H1 (cell line): ENCODE data around the gene POU6F2. TPM values are rescaled to one million over a fixed set of nuclear protein-coding genes. Genes with fewer than 3 reads are reported as not detected.

Source experiments
- CTCF ChIA-PET: fragments of 300-600 bp; sonication (Branson Sonifier 250); formaldehyde crosslinking; loops from one replicate; lab custom pipeline; 2021; ENCODE audit not compliant: partially characterized antibody; lab: Charles Lee
- POLR2A ChIA-PET: fragments of 300-600 bp; sonication (Branson Sonifier 250); formaldehyde crosslinking; loops from one replicate; lab custom pipeline; 2021; ENCODE audit warnings: inconsistent platforms; ENCODE audit not compliant: partially characterized antibody; lab: Charles Lee
- DNase-seq, 2 experiments: peaks; one replicate each; pipeline versions ENCODE4 v3.0.0 to v3.0.0-alpha.2; 2010 to 2022; ENCODE audit warnings: low spot score in 2 of 2, low read depth in 1 of 2, mixed read lengths in 1 of 2
- FAIRE-seq: peaks from 2 replicates; lab custom pipeline; 2011; peaks lifted over from hg19 to GRCh38; lab: Jason Lieb, UNC
- H2AFZ ChIP-seq: 2 replicates; pipeline ENCODE4 v1.8.1; 2012; ENCODE audit warnings: low read length, inconsistent platforms
- H2AK5ac ChIP-seq: 2 replicates; pipeline ENCODE4 v1.6.1; 2013; ENCODE audit warnings: low read depth, low read length
- H2BK120ac ChIP-seq: replicated peaks from 2 replicates; pipeline ENCODE3; 2013; ENCODE audit warnings: low read depth, low read length, inconsistent platforms
- H2BK12ac ChIP-seq: 2 replicates; pipeline ENCODE4 v1.6.1; 2013; ENCODE audit warnings: low read depth, low read length
- H2BK15ac ChIP-seq: 2 replicates; pipeline ENCODE4 v1.6.1; 2013; ENCODE audit warnings: low read length
- H2BK20ac ChIP-seq: 2 replicates; pipeline ENCODE4 v1.6.1; 2013; ENCODE audit warnings: low read length
- H2BK5ac ChIP-seq: 2 replicates; pipeline ENCODE4 v1.6.1; 2013; ENCODE audit warnings: low read depth, low read length
- H3K14ac ChIP-seq: 2 replicates; pipeline ENCODE4 v1.6.1; 2013; ENCODE audit warnings: inconsistent platforms; ENCODE audit not compliant: insufficient read length
- H3K18ac ChIP-seq: 2 replicates; pipeline ENCODE4 v1.6.1; 2013; ENCODE audit warnings: low read length; ENCODE audit errors: extremely low read depth
- H3K23ac ChIP-seq: 2 replicates; pipeline ENCODE4 v1.6.1; 2013; ENCODE audit warnings: inconsistent platforms; ENCODE audit not compliant: insufficient read length
- H3K23me2 ChIP-seq: 2 replicates; pipeline ENCODE4 v1.6.1; 2013; ENCODE audit warnings: low read depth, low read length
- H3K27ac ChIP-seq: 2 replicates; pipeline ENCODE4 v1.6.1; 2011; ENCODE audit warnings: low read depth, low read length, inconsistent platforms
- H3K27me3 ChIP-seq, 4 experiments: replicated peaks in 1 of 4; 1 replicate in 1 of 4; 2 replicates in 3 of 4; pipeline versions ENCODE4 v1.6.1 to v1.8.1; 2011 to 2013; ENCODE audit warnings: low read length in 3 of 4, mild to moderate bottlenecking in 3 of 4, inconsistent platforms in 2 of 4, mixed read lengths in 2 of 4, moderate library complexity in 1 of 4; ENCODE audit not compliant: control insufficient read depth in 3 of 4, insufficient read depth in 3 of 4; ENCODE audit errors: extremely low read depth in 1 of 4
- H3K36me3 ChIP-seq, 4 experiments: 2 replicates each; pipeline versions ENCODE4 v1.6.1 to v1.8.1; 2011 to 2013; ENCODE audit warnings: mild to moderate bottlenecking in 4 of 4, low read length in 3 of 4, moderate library complexity in 2 of 4, control low read depth in 1 of 4, inconsistent platforms in 1 of 4; ENCODE audit not compliant: insufficient read depth in 4 of 4, control insufficient read depth in 2 of 4
- H3K4ac ChIP-seq: replicated peaks from 2 replicates; pipeline ENCODE3; 2013; ENCODE audit warnings: low read length, low read depth, mixed read lengths, inconsistent platforms; ENCODE audit not compliant: insufficient read length
- H3K4me1 ChIP-seq, 4 experiments: replicated peaks in 1 of 4; 1 replicate in 1 of 4; 2 replicates in 3 of 4; pipeline versions ENCODE4 v1.6.1 to v1.8.1; 2011 to 2013; ENCODE audit warnings: low read length in 3 of 4, inconsistent platforms in 2 of 4, mixed read lengths in 1 of 4; ENCODE audit not compliant: insufficient read depth in 4 of 4, control insufficient read depth in 3 of 4
- H3K4me2 ChIP-seq, 2 experiments: 2 replicates each; pipeline versions ENCODE4 v1.6.1 to v1.8.1; 2011 to 2013; ENCODE audit warnings: low read depth in 2 of 2, low read length in 2 of 2, control low read depth in 1 of 2, inconsistent platforms in 1 of 2, mild to moderate bottlenecking in 1 of 2; ENCODE audit not compliant: insufficient read depth in 1 of 2
- H3K4me3 ChIP-seq, 4 experiments: fragments of 200-600, 300-600 bp in 1 of 4; sonication (generic), shearing (Covaris generic), sonication (Bioruptor Twin) in 1 of 4; 2 replicates each; pipeline versions ENCODE4 v1.5.1 to v1.8.1; 2011 to 2016; ENCODE audit warnings: low read length in 4 of 4, low read depth in 3 of 4, control low read depth in 2 of 4, inconsistent platforms in 2 of 4, mild to moderate bottlenecking in 2 of 4, mixed read lengths in 1 of 4, moderate library complexity in 1 of 4; ENCODE audit not compliant: insufficient read depth in 2 of 4; ENCODE audit errors: extremely low read depth in 1 of 4
- H3K56ac ChIP-seq: replicated peaks from 2 replicates; pipeline ENCODE3; 2013; ENCODE audit warnings: low read depth, mild to moderate bottlenecking, mixed read lengths, low read length, inconsistent platforms; ENCODE audit not compliant: insufficient read length
- H3K79me1 ChIP-seq: 2 replicates; pipeline ENCODE4 v1.6.1; 2013; ENCODE audit warnings: low read depth, low read length, control low read depth
- H3K79me2 ChIP-seq, 2 experiments: 2 replicates each; pipeline versions ENCODE4 v1.6.1 to v1.8.1; 2012 to 2013; ENCODE audit warnings: low read length in 2 of 2, mild to moderate bottlenecking in 2 of 2, inconsistent platforms in 1 of 2; ENCODE audit not compliant: insufficient read depth in 2 of 2, control insufficient read depth in 1 of 2
- H3K9ac ChIP-seq, 4 experiments: replicated peaks in 1 of 4; 1 replicate in 1 of 4; 2 replicates in 3 of 4; pipeline versions ENCODE4 v1.6.1 to v1.8.1; 2011 to 2013; ENCODE audit warnings: low read depth in 3 of 4, low read length in 3 of 4, control low read depth in 2 of 4, mild to moderate bottlenecking in 2 of 4, moderate library complexity in 2 of 4, inconsistent platforms in 1 of 4; ENCODE audit errors: extremely low read depth in 1 of 4
- H3K9me3 ChIP-seq, 2 experiments: 2 replicates each; pipeline versions ENCODE4 v1.6.1 to v1.8.1; 2012 to 2013; ENCODE audit warnings: mild to moderate bottlenecking in 2 of 2, moderate library complexity in 2 of 2, control low read depth in 1 of 2, inconsistent platforms in 1 of 2, low read depth in 1 of 2, low read length in 1 of 2, mixed read lengths in 1 of 2; ENCODE audit not compliant: insufficient read depth in 2 of 2
- H4K20me1 ChIP-seq, 2 experiments: replicated peaks in 1 of 2; 2 replicates each; pipeline versions ENCODE3 to v1.8.1; 2011 to 2013; ENCODE audit warnings: inconsistent platforms in 2 of 2, low read length in 2 of 2, mild to moderate bottlenecking in 1 of 2; ENCODE audit not compliant: insufficient read depth in 2 of 2, control insufficient read depth in 1 of 2
- H4K5ac ChIP-seq: 2 replicates; pipeline ENCODE4 v1.6.1; 2013; ENCODE audit warnings: low read length, low read depth, mixed read lengths, inconsistent platforms; ENCODE audit not compliant: insufficient read length
- H4K8ac ChIP-seq: 2 replicates; pipeline ENCODE4 v1.8.0; 2013; ENCODE audit warnings: mild to moderate bottlenecking, moderate library complexity, low read length, inconsistent platforms; ENCODE audit not compliant: insufficient read depth; ENCODE audit errors: extremely low read depth
- H4K91ac ChIP-seq: replicated peaks from 2 replicates; pipeline ENCODE3; 2013; ENCODE audit warnings: low read length, mixed read lengths, inconsistent platforms; ENCODE audit not compliant: insufficient read length
- BACH1 ChIP-seq: IDR thresholded peaks from 2 replicates; pipeline ENCODE4 v1.6.1; 2012; ENCODE audit warnings: low read length, improper control_type of control experiment
- HDAC2 ChIP-seq, 2 experiments: fragments of 300-600 bp in 1 of 2; sonication (generic) in 1 of 2; IDR thresholded peaks; 2 replicates each; pipeline ENCODE4 v1.6.1; 2011 to 2012; ENCODE audit warnings: low read depth in 2 of 2, low read length in 2 of 2, mild to moderate bottlenecking in 2 of 2, moderate library complexity in 2 of 2, borderline replicate concordance in 1 of 2, inconsistent platforms in 1 of 2
- MAFK ChIP-seq: IDR thresholded peaks from 2 replicates; pipeline ENCODE4 v1.6.1; 2012; ENCODE audit warnings: low read depth, mild to moderate bottlenecking, improper control_type of control experiment, low read length
- RBBP5 ChIP-seq: IDR thresholded peaks from 2 replicates; pipeline ENCODE4 v1.7.1; 2012; ENCODE audit warnings: low read depth, mild to moderate bottlenecking, inconsistent platforms, low read length, moderate library complexity, borderline replicate concordance
- RFX5 ChIP-seq: IDR thresholded peaks from 2 replicates; pipeline ENCODE4 v1.6.1; 2011; ENCODE audit warnings: low read depth, low read length, improper control_type of control experiment, borderline replicate concordance
- SUZ12 ChIP-seq: fragments of 200-600 bp; sonication (generic); IDR thresholded peaks from 2 replicates; pipeline ENCODE4 v1.6.1; 2012; ENCODE audit warnings: mild to moderate bottlenecking, inconsistent platforms, low read length, moderate library complexity, mixed read lengths
- WGBS, 2 experiments: shearing (Covaris generic) in 1 of 2; methylation state at CpG; one replicate each; pipeline versions ENCODE4 v1.1.6 to v1.1.7; 2013 to 2015; ENCODE audit warnings: low lambda C conversion rate in 2 of 2, mixed read lengths in 2 of 2, inconsistent platforms in 1 of 2, low coverage in 1 of 2, missing lambda C conversion rate in 1 of 2; ENCODE audit not compliant: insufficient replicate concordance in 2 of 2, insufficient coverage in 1 of 2, insufficient read length in 1 of 2; ENCODE audit errors: extremely low coverage in 1 of 2, missing lambda C conversion rate in 1 of 2; 5-methylcytosine and 5-hydroxymethylcytosine counted together
- polyA plus RNA-seq, 7 experiments: library from polyadenylated mRNA; depleted of rRNA in 3 of 7; stranded (reverse) in 5 of 7; unstranded in 2 of 7; fragments of >200 nt in 5 of 7; fragments of 200-250 nt in 2 of 7; gene quantifications; 1 replicate in 5 of 7; 2 replicates in 1 of 7; 4 replicates in 1 of 7; pipeline versions ENCODE4 v1.2.1 to v1.2.3, GENCODE V29; 2011 to 2013; ENCODE audit warnings: missing spikeins in 2 of 7, mixed read lengths in 2 of 7
- total RNA-seq: library from RNA; stranded (reverse); fragmentation: NEBNext Ultra II Directional; extraction: Animal tissue kit (Norgen Biotek cat#: 25700); gene quantifications from 2 replicates; pipeline ENCODE4 v1.2.1, GENCODE V29; 2021
- TF ChIP-seq, protein P1 (sequence below), 3 experiments: IDR thresholded peaks; 1 replicate in 2 of 3; 2 replicates in 1 of 3; pipeline versions ENCODE4 v1.5.1 to v1.6.1; 2011; ENCODE audit warnings: low read length in 3 of 3, mild to moderate bottlenecking in 3 of 3, inconsistent platforms in 2 of 3, low read depth in 1 of 3, moderate library complexity in 1 of 3; ENCODE audit not compliant: insufficient read depth in 1 of 3; ENCODE audit errors: control extremely low read depth in 1 of 3

POU6F2 gene
- total and polyA plus RNA-seq, 2 of the 8 experiments (the other 6 are each of a cell fraction or from before 2014, with no cell fraction given): 1.1 to 2.0 TPM

DNA sequence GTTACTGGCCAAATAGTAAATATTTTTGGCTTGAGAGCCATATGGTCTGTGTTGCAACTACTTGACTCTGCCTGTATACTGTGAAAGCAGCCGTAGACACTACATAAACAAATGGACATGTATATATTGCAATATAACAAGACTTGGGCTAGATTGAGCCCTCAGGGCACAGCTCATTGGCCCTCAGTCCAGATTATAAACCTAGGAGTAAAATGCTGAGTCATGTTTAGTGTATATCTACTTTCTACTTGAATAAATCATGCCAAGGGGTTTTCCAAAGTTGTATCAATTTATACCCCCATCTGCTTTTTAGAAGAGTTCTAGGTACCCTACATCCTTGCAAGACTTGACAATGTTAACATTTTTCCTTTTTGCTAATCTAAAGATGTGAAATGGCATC, 27.4 kb upstream of the POU6F2 start:
- Histone ChIP-seq H3K4me3 (no peak overlapping the region), H3K79me2 (no peaks in the 10 kb centered on the region), H3K23ac (no peak overlapping the region), H4K8ac (no peak overlapping the region), H2BK5ac (no peak overlapping the region), H2BK120ac (no peak overlapping the region), H2BK12ac (no peak overlapping the region), H2BK15ac (no peak overlapping the region), H3K56ac (no peak overlapping the region), H2AK5ac (no peak overlapping the region), H2BK20ac (no peak overlapping the region), H3K4me2 (no peak overlapping the region), H3K27me3 (no peaks in the 10 kb centered on the region), H3K79me1 (no peaks in the 10 kb centered on the region), H4K20me1 (no peaks in the 10 kb centered on the region), H4K91ac (no peak overlapping the region), H3K9ac (no peak overlapping the region), H3K36me3 (no peaks in the 10 kb centered on the region), H3K4ac (no peak overlapping the region), H3K27ac (no peak overlapping the region), H3K14ac (no peak overlapping the region), H2AFZ (no peak overlapping the region), H3K23me2 (no peaks in the 10 kb centered on the region), H3K4me1 (no peaks in the 10 kb centered on the region), H3K18ac (no peak overlapping the region), H3K9me3 (no peaks in the 10 kb centered on the region), H4K5ac (no peak overlapping the region)
- no peak for FAIRE-seq
- no peak for DNase-seq
- WGBS, 2 experiments: 84% methylated on average over 1 of the region's 1 CpG; no CpG with 5 or more reads in 1 of the 2 experiments
- TF ChIP-seq SUZ12 (no peak), BACH1 (peak; percentile 94), RFX5 (no peak), RBBP5 (no peak), MAFK (peak; percentile 77), HDAC2 (IDR thresholded peaks at IDR 0.05; ENCODE audit: borderline replicate concordance in 1 of 2, low read depth in 2 of 2, low read length in 2 of 2) (no peak)
- TF ChIP-seq, protein P1, sequence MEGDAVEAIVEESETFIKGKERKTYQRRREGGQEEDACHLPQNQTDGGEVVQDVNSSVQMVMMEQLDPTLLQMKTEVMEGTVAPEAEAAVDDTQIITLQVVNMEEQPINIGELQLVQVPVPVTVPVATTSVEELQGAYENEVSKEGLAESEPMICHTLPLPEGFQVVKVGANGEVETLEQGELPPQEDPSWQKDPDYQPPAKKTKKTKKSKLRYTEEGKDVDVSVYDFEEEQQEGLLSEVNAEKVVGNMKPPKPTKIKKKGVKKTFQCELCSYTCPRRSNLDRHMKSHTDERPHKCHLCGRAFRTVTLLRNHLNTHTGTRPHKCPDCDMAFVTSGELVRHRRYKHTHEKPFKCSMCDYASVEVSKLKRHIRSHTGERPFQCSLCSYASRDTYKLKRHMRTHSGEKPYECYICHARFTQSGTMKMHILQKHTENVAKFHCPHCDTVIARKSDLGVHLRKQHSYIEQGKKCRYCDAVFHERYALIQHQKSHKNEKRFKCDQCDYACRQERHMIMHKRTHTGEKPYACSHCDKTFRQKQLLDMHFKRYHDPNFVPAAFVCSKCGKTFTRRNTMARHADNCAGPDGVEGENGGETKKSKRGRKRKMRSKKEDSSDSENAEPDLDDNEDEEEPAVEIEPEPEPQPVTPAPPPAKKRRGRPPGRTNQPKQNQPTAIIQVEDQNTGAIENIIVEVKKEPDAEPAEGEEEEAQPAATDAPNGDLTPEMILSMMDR (IDR thresholded peaks at IDR 0.05; ENCODE audit: control extremely low read depth in 1 of 3, insufficient read depth in 1 of 3, low read depth in 1 of 3, low read length in 3 of 3): no peak
- ChIA-PET POLR2A (no interaction called here), CTCF (no interaction called here)
